Measurements from ENCODE around the gene ATAD1.

GRCh38 chr10:87852089-87852488 lies 34.1 kb upstream of the ATAD1 start:
- no peak for TF ChIP-seq POLR2A (IDR thresholded peaks at IDR 0.05)
- no peak for TF ChIP-seq CTCF (IDR thresholded peaks at IDR 0.05)

All from gastroesophageal sphincter (tissue), 3 donors.